Muscle layer of duodenum (tissue), 2 donors: Measurements from ENCODE around the gene PPIP5K1.
"Not testable (repeated sequence)": the region's sequence is repeated elsewhere in the genome, so short reads cannot be mapped to it uniquely, and the experiment has no call there.

Experiments
- H3K27ac ChIP-seq: one replicate; pipeline ENCODE4 v1.7.0; 2013; ENCODE audit warnings: mild to moderate bottlenecking, low read length
- H3K27me3 ChIP-seq: one replicate; pipeline ENCODE4 v1.7.0; 2013; ENCODE audit warnings: low read depth, mild to moderate bottlenecking, control low read depth, low read length
- H3K36me3 ChIP-seq, 2 donors: one replicate each; pipeline ENCODE4 v1.7.0; 2013; ENCODE audit warnings: low read length in 2 of 2, control low read depth in 1 of 2, mild to moderate bottlenecking in 1 of 2; ENCODE audit not compliant: insufficient read depth in 2 of 2, control insufficient read depth in 1 of 2
- H3K4me1 ChIP-seq, 2 donors: one replicate each; pipeline ENCODE4 v1.7.0; 2013; ENCODE audit warnings: low read length in 2 of 2, mild to moderate bottlenecking in 2 of 2, control low read depth in 1 of 2, moderate library complexity in 1 of 2; ENCODE audit not compliant: insufficient read depth in 2 of 2, control insufficient read depth in 1 of 2
- H3K4me3 ChIP-seq, 2 donors: one replicate each; pipeline ENCODE4 v1.7.0; 2013; ENCODE audit warnings: low read length in 2 of 2, low read depth in 1 of 2, mild to moderate bottlenecking in 1 of 2
- H3K9me3 ChIP-seq, 2 donors: one replicate each; pipeline ENCODE4 v1.7.0; 2013; ENCODE audit warnings: low read length in 2 of 2, control low read depth in 1 of 2, mild to moderate bottlenecking in 1 of 2; ENCODE audit not compliant: control insufficient read depth in 1 of 2
- donor health status: healthy.

The PPIP5K1 gene

DNA sequence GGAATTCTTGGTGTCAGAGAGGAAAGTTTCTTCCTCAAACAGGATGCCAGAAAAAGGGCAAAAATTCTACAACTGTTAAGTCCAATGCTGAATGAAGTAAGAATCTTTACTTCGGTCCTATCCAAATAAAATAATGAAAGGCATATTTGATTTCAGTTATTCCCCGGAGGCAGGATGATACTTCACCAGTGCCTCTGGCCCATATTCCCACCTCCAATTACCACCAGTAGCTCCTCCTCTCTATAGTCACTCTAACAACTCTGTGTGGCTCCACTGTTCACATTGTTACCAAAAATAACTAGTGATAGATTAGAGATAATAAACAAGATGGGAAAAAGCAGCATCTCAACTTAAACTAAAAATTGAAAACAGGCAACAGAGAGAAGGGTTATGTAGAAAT lies 51.9 kb downstream of the PPIP5K1 start:
- Histone ChIP-seq H3K27me3 (no peaks in the 10 kb centered on the region), H3K4me1 (no peaks in the 10 kb centered on the region)

DNA sequence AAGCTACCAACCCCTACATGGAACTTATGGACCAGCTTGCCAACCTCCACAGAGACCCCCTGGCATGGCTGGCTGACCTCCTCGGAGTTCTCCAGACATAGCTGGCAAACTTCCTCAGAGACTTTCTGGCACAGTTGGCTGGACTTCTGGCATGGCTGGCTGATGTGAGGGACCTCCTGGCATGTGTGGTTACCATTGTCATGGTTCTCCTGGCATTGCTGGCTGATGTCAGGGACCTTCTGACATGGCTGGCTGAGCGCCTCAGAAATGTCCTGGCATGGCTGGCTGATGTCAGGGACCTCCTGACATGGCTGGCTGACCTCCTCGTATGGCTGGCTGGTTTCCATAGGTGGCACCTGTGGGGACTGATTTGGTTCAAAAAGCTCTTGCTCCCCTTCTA lies 55.1 kb downstream of the PPIP5K1 start:
- Histone ChIP-seq H3K4me3 (no peak overlapping the region), H3K27me3 (no peaks in the 10 kb centered on the region), H3K9me3 (no peaks in the 10 kb centered on the region), H3K4me1 (no peaks in the 10 kb centered on the region), H3K27ac (no peak overlapping the region), H3K36me3 (peaks cover 11 to 16% of the 10 kb centered on the region in 2 donors)

More for the DNA sequence above, 51.9 kb downstream of the PPIP5K1 start:
- H3K4me3 ChIP-seq = no peak overlapping the region
- no peak overlapping the region for H3K27ac ChIP-seq
- no peaks in the 10 kb centered on the region for H3K9me3 ChIP-seq
- H3K36me3 ChIP-seq = peaks cover 11 to 16% of the 10 kb centered on the region in 2 donors

- H3K27ac ChIP-seq, H3K4me3 ChIP-seq, H3K9me3 ChIP-seq, H3K27me3 ChIP-seq, H3K4me1 ChIP-seq: not testable (repeated sequence)
- peaks cover 11 to 16% of the 10 kb centered on the region in 2 donors for H3K36me3 ChIP-seq
Observed at GRCh38 chr15:43532826-43533225, 57.2 kb downstream of the PPIP5K1 start.

- H3K4me3 ChIP-seq = no peak overlapping the region
- no peaks in the 10 kb centered on the region for H3K27me3 ChIP-seq
- H3K36me3 ChIP-seq = peaks cover 11 to 19% of the 10 kb centered on the region in 2 donors
- no peaks in the 10 kb centered on the region for H3K9me3 ChIP-seq
- no peaks in the 10 kb centered on the region for H3K4me1 ChIP-seq
- H3K27ac ChIP-seq = no peak overlapping the region
Observed at GRCh38 chr15:43531018-43531670, 58.9 kb downstream of the PPIP5K1 start.

- H3K27ac ChIP-seq = no peak overlapping the region
- no peaks in the 10 kb centered on the region for H3K27me3 ChIP-seq
- no peaks in the 10 kb centered on the region for H3K4me1 ChIP-seq
- peaks cover 15 to 28% of the 10 kb centered on the region in 2 donors for H3K36me3 ChIP-seq
- H3K4me3 ChIP-seq = no peak overlapping the region
- H3K9me3 ChIP-seq = no peaks in the 10 kb centered on the region
Observed at GRCh38 chr15:43529587-43530345, 60.2 kb downstream of the PPIP5K1 start.

- no peak overlapping the region for H3K4me3 ChIP-seq
- H3K4me1 ChIP-seq = no peaks in the 10 kb centered on the region
- no peak overlapping the region for H3K27ac ChIP-seq
- H3K36me3 ChIP-seq = peaks cover 9 to 28% of the 10 kb centered on the region in 2 donors
- no peaks in the 10 kb centered on the region for H3K9me3 ChIP-seq
- H3K27me3 ChIP-seq = no peaks in the 10 kb centered on the region
Observed at GRCh38 chr15:43529141-43529540, 60.9 kb downstream of the PPIP5K1 start.

DNA sequence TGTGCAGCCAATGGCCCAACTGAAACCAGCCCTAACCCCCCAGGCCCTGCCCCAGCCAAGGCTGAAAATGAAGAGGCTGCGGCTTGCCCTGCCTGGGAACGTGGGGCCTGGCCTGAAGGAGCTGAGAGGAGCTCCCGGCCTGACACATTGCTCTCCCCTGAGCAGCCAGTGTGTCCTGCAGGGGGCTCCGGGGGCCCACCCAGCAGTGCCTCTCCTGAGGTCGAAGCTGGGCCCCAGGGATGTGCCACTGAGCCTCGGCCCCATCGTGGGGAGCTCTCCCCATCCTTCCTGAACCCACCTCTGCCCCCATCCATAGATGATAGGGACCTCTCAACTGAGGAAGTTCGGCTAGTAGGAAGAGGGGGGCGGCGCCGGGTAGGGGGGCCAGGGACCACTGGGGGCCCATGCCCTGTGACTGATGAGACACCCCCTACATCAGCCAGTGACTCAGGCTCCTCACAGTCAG lies 61.4 kb downstream of the PPIP5K1 start:
- Histone ChIP-seq H3K27ac (no peak overlapping the region), H3K4me3 (no peak overlapping the region), H3K9me3 (no peaks in the 10 kb centered on the region), H3K27me3 (no peaks in the 10 kb centered on the region), H3K4me1 (no peaks in the 10 kb centered on the region), H3K36me3 (peaks cover 6 to 29% of the 10 kb centered on the region in 2 donors)

- peaks cover 6 to 35% of the 10 kb centered on the region in 2 donors for H3K36me3 ChIP-seq
- H3K4me1 ChIP-seq = no peaks in the 10 kb centered on the region
- no peaks in the 10 kb centered on the region for H3K27me3 ChIP-seq
- H3K27ac ChIP-seq = no peak overlapping the region
- no peaks in the 10 kb centered on the region for H3K9me3 ChIP-seq
- H3K4me3 ChIP-seq = no peak overlapping the region
Observed at GRCh38 chr15:43527802-43528541, 62.0 kb downstream of the PPIP5K1 start.

- Histone ChIP-seq H3K4me1 (no peaks in the 10 kb centered on the region), H3K4me3 (no peak overlapping the region), H3K27me3 (no peaks in the 10 kb centered on the region), H3K27ac (no peak overlapping the region), H3K9me3 (no peaks in the 10 kb centered on the region), H3K36me3 (peaks cover 7 to 41% of the 10 kb centered on the region in 2 donors)
Observed at GRCh38 chr15:43527016-43527801, 62.8 kb downstream of the PPIP5K1 start.

DNA sequence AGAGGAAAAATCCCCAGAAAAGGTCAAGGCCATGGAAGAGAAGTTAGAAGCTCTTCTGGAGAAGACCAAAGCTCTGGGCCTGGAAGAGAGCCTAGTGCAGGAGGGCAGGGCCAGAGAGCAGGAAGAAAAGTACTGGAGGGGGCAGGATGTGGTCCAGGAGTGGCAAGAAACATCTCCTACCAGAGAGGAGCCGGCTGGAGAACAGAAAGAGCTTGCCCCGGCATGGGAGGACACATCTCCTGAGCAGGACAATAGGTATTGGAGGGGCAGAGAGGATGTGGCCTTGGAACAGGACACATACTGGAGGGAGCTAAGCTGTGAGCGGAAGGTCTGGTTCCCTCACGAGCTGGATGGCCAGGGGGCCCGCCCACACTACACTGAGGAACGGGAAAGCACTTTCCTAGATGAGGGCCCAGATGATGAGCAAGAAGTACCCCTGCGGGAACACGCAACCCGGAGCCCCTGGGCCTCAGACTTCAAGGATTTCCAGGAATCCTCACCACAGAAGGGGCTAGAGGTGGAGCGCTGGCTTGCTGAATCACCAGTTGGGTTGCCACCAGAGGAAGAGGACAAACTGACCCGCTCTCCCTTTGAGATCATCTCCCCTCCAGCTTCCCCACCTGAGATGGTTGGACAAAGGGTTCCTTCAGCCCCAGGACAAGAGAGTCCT lies 63.6 kb downstream of the PPIP5K1 start:
- Histone ChIP-seq H3K36me3 (peaks cover 12 to 50% of the 10 kb centered on the region in 2 donors), H3K4me1 (no peaks in the 10 kb centered on the region), H3K27ac (no peak overlapping the region), H3K4me3 (no peak overlapping the region), H3K9me3 (no peaks in the 10 kb centered on the region), H3K27me3 (no peaks in the 10 kb centered on the region)
